ENCODE results near the gene VGF.

Gene VGF

GRCh38 chr7:101168412-101169049 is 3.2 kb upstream of the VGF start:
- Histone ChIP-seq H3K36me3 (ENCODE audit: insufficient read depth) (no peaks in the 10 kb centered on the region), H2AFZ (ENCODE audit: low read depth) (no peak overlapping the region), H3K4me3 (IDR thresholded peaks at IDR 0.05; ENCODE audit: insufficient read depth, low read depth, low read length) (no peak overlapping the region), H3K4me2 (no peak overlapping the region), H3K79me2 (ENCODE audit: insufficient read depth, low read depth) (no peaks in the 10 kb centered on the region), H3K27ac (no peak overlapping the region), H3K27me3 (ENCODE audit: insufficient read depth, low read depth) (peaks cover 80% of the 10 kb centered on the region), H3K9ac (no peak overlapping the region), H3K4me1 (ENCODE audit: low read depth, poor library complexity, severe bottlenecking) (peaks cover 18% of the 10 kb centered on the region), H4K20me1 (ENCODE audit: insufficient read depth) (no peaks in the 10 kb centered on the region)
- no peak for TF ChIP-seq CTCF (conservative IDR thresholded peaks at IDR 0.05; ENCODE audit: low read depth, low read length)

DNA sequence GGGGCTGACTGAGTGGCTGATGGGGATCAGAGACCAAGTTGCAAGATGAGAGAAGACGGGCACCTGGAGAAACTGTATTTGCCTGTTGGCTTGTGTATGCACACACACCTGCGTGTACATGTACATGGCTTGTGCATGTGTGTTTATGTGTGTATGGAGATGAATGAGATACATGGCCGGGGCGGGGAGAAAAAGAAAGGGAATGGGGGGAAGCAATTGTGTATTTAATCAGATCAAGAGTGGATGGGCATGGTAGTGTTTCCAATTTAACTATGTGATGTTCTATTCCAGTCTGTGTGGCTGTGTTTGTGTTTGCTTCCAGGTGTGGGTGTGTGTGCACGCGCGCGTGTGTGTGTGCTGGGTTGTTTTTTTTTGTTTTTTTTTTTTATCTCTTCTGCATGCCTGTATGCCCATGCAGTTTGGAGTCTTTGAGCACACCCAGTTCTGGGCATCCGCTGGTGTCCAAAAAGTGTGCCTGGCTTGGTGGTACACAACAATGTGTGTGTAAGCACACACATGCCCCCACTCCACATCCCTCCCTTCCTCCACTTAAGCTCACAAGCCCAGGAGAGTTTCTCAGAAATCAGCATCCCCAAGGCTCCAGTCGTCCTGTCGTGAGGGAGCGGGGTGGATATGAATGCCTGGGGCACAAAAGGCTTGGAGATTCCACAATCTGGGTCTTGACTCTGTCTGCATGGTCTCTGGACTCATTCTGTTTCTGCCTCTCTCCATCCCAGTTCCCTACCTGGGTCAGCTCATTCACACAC is 2.5 kb upstream of the VGF start:
- no peak overlapping the region for H2AFZ ChIP-seq (ENCODE audit: low read depth)
- no peak overlapping the region for H3K4me2 ChIP-seq
- no peak overlapping the region for H3K27ac ChIP-seq
- H3K9ac ChIP-seq, result no peak overlapping the region
- H3K79me2 ChIP-seq (ENCODE audit: insufficient read depth, low read depth), result no peaks in the 10 kb centered on the region
- no peak overlapping the region for H3K4me3 ChIP-seq (IDR thresholded peaks at IDR 0.05; ENCODE audit: insufficient read depth, low read depth, low read length)
- no peaks in the 10 kb centered on the region for H3K36me3 ChIP-seq (ENCODE audit: insufficient read depth)
- peaks cover 73% of the 10 kb centered on the region for H3K27me3 ChIP-seq (ENCODE audit: insufficient read depth, low read depth)
- TF ChIP-seq CTCF (conservative IDR thresholded peaks at IDR 0.05; ENCODE audit: low read depth, low read length), result no peak
- peaks cover 18% of the 10 kb centered on the region for H3K4me1 ChIP-seq (ENCODE audit: low read depth, poor library complexity, severe bottlenecking)
- no peaks in the 10 kb centered on the region for H4K20me1 ChIP-seq (ENCODE audit: insufficient read depth)

DNA sequence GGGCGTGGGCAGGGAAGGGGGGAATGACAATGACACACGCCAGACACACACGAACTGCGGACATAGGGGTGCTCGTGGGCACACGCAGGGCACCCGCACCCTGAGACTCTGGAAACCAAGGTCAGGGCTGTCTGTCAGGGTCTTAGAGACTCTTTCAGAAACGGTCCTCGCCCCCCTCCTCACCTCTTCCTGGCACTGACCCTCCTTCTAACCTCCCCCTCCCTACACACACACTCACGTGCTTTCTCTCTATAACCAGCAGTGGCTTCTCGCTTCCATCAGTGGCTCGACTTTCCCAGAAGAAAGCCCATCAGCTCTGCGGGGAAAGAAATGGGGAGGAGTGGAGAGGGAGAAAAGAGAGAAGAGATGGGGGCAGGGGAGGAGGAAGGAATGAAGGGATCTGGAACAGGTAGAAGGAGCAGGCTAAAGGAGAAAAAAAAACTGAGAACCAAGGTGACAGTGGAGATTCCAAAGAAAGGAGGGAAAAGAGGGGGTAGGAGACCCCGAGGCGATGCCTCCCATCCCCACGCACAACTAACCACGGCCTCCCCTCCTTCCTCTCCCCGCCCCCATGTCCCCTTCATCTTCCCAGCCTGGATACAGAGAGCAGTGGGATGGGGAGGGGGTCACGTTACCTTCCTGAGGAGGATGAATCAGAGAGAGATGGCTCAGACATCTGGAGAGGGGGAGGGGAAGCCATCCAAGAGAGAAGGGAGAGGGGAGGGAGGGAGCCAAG is 1.7 kb upstream of the VGF start:
- no peak overlapping the region for H3K4me2 ChIP-seq
- no peaks in the 10 kb centered on the region for H3K36me3 ChIP-seq (ENCODE audit: insufficient read depth)
- H3K4me3 ChIP-seq (IDR thresholded peaks at IDR 0.05; ENCODE audit: insufficient read depth, low read depth, low read length), result no peak overlapping the region
- no peak overlapping the region for H2AFZ ChIP-seq (ENCODE audit: low read depth)
- TF ChIP-seq CTCF (conservative IDR thresholded peaks at IDR 0.05; ENCODE audit: low read depth, low read length), result no peak
- no peaks in the 10 kb centered on the region for H3K79me2 ChIP-seq (ENCODE audit: insufficient read depth, low read depth)
- H3K4me1 ChIP-seq (ENCODE audit: low read depth, poor library complexity, severe bottlenecking), result peaks cover 18% of the 10 kb centered on the region
- no peaks in the 10 kb centered on the region for H4K20me1 ChIP-seq (ENCODE audit: insufficient read depth)
- H3K27ac ChIP-seq, result no peak overlapping the region
- no peak overlapping the region for H3K9ac ChIP-seq
- H3K27me3 ChIP-seq (ENCODE audit: insufficient read depth, low read depth), result peaks cover 69% of the 10 kb centered on the region

DNA sequence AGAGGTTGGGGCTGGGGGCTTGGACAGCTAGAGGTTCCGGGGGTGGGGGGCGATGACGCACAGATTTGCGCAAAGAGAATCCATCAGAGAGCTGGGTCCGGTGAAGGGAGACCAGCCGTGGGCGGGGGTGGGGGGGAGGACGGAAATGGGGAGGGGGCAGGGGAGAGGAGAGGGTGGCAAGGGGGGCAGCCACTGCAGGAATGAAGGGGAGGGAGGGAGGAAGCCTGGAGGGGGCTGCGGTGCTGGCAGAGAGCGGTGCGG is 1.2 kb upstream of the VGF start:
- peaks cover 64% of the 10 kb centered on the region for H3K27me3 ChIP-seq (ENCODE audit: insufficient read depth, low read depth)

More for the DNA sequence above, 1.2 kb upstream of the VGF start:
- Histone ChIP-seq H4K20me1 (ENCODE audit: insufficient read depth) (no peaks in the 10 kb centered on the region), H3K4me3 (IDR thresholded peaks at IDR 0.05; ENCODE audit: insufficient read depth, low read depth, low read length) (no peak overlapping the region), H3K4me1 (ENCODE audit: low read depth, poor library complexity, severe bottlenecking) (peaks cover 18% of the 10 kb centered on the region), H3K27ac (no peak overlapping the region), H3K9ac (no peak overlapping the region), H2AFZ (ENCODE audit: low read depth) (no peak overlapping the region), H3K79me2 (ENCODE audit: insufficient read depth, low read depth) (no peaks in the 10 kb centered on the region), H3K36me3 (ENCODE audit: insufficient read depth) (no peaks in the 10 kb centered on the region), H3K4me2 (no peak overlapping the region)
- TF ChIP-seq CTCF (conservative IDR thresholded peaks at IDR 0.05; ENCODE audit: low read depth, low read length), result no peak
